Measurements from ENCODE around the gene FOXL2.

FOXL2 gene

DNA sequence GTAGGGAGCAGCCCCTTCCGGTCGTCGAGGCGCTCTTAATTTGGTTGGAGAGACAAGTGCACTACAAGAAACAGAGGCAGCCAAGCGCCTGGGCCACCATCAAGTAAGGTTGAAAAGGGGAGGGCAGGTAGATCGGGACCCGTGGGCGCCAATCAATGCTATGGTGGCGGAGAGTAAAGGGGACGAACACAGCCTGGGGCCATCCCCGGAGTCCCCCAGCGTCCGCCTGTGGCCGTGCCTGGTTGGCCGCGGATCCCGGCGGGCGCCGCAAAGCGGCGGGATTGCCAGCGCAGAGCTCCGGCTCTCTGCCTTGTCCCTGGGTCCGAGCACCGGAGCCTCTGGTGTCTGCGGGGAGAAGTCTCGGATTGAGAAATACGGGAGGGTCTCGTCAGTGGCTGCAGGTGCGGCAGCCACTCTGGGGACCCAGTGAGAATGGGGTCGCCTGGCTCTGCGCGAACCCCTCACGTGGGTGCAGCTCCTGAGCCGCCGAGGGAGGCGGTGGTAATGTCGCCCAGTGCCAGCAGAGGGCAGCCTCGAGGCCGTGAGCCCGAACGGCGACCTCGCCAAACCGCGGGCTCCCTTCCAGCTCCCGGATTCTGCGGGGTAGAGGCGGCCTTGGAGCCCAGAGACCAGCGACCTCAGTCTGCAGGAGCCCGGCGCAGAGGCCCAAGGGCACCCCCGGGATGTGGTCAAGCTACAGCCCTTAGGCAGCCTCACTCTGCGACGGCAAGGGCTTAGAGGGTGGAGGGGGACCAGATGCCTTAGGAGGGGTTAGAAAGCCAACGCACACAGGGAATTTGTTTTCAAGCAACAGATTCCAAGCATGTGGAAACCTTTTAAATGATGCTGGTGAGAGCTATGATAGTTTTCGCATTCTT is 10.8 kb downstream of the FOXL2 start:
- no peak for TF ChIP-seq ZFP3 (CRISPR knock-in tag; IDR thresholded peaks at IDR 0.05)
- no peak for TF ChIP-seq ESRRG (CRISPR knock-in tag; IDR thresholded peaks at IDR 0.05)
- peak; percentile 83 for ATAC-seq

DNA sequence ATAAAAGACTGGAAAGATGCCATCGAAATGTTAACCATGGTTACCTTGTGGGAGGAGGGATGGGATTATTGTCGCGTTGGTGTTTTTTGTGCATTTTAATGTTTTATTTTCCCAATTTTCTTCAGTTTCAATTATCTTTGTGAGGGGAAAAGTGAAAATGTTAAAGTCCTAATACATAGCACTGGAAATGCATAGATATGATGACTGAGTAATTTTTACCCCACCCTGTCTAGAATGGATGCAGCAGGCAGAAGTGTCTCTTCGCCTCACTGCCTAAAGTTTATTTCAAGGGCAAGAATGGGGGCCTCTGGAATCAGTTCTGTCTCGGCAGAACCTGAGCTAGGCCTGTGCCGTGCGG is 11.5 kb downstream of the FOXL2 start:
- ATAC-seq: no peak; the same call in 2 of the 3 replicates
- TF ChIP-seq RARB (CRISPR knock-in tag; IDR thresholded peaks at IDR 0.05): no peak
- TF ChIP-seq, protein P1, sequence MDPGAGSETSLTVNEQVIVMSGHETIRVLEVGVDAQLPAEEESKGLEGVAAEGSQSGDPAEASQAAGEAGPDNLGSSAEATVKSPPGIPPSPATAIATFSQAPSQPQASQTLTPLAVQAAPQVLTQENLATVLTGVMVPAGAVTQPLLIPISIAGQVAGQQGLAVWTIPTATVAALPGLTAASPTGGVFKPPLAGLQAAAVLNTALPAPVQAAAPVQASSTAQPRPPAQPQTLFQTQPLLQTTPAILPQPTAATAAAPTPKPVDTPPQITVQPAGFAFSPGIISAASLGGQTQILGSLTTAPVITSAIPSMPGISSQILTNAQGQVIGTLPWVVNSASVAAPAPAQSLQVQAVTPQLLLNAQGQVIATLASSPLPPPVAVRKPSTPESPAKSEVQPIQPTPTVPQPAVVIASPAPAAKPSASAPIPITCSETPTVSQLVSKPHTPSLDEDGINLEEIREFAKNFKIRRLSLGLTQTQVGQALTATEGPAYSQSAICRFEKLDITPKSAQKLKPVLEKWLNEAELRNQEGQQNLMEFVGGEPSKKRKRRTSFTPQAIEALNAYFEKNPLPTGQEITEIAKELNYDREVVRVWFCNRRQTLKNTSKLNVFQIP (CRISPR knock-in tag; IDR thresholded peaks at IDR 0.05; ENCODE audit: borderline replicate concordance, low read depth): no peak
- TF ChIP-seq GLIS3 (CRISPR knock-in tag; IDR thresholded peaks at IDR 0.05): no peak
- no peak for TF ChIP-seq ARNTL (CRISPR knock-in tag; IDR thresholded peaks at IDR 0.05; ENCODE audit: borderline replicate concordance, low read depth)
- TF ChIP-seq SNAI2 (CRISPR knock-in tag; IDR thresholded peaks at IDR 0.05): no peak
- no peak for TF ChIP-seq PPARA (CRISPR knock-in tag; IDR thresholded peaks at IDR 0.05; ENCODE audit: borderline replicate concordance)
- no peak for TF ChIP-seq ESRRG (CRISPR knock-in tag; IDR thresholded peaks at IDR 0.05)
- TF ChIP-seq TCF4 (CRISPR knock-in tag; IDR thresholded peaks at IDR 0.05; ENCODE audit: borderline replicate concordance): no peak

DNA sequence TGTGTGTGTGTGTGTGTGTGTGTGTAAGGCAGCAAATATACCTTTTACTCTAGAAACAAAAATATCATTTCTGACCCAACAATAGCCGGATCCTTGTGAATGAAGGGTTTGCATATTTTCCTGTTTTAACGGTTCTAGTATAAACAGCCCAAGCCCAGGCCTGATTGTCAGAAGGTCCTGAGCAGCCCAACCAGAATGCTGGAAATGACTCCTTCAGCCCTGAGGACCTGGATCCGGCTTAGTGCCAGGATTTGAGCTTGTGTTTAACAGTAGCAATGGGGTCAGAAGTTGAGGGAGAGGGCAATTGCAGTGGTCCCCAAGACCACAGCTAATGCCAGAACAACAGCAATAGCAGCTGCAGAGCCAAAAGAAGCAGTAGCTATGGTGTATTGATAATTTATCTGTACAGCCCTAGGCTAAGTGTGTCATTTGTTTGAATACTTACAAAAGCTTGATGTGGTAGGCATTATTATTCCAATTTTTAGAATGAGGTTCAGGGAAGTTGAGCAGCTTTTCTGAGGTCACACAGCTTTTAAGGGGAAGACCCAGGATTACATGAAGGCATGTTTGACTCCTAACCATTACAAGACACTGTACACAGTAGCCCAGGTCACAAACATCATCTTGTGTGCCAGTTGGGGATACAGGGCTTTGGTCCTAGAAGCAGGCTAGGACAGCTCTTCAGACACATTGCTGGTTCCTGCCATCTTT is 12.8 kb downstream of the FOXL2 start:
- no peak for ATAC-seq
- no peak for TF ChIP-seq OSR1 (CRISPR knock-in tag; IDR thresholded peaks at IDR 0.05)

DNA sequence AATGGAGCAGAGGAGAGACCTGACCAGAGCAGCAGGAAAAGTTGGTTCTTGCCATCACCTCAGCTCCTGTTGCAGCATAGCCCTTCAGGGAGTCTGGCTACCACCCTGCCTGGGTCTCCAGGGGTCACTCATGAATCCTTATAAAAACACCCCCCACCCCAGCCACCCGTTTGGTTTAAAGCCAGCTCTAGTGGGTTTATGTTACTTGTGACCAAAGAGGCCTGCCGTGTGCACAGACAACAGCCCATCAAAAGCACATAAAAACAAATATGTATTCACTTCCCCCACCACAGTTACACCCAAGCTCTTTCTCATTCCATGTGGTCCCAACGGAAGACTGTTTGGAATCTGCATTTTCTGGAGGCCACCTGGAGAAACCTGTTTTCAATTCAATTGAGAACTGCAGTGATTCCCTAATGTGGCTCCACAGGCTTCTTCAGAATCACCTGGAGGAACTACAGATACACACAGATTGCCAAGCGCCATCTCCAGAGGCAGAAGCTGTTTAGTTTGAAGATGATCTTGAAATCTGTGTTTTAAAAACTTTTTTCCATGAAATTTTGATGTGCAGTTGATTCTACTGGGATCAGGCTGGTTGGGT is 13.8 kb downstream of the FOXL2 start:
- no peak for ATAC-seq
- TF ChIP-seq SNAI2 (CRISPR knock-in tag; IDR thresholded peaks at IDR 0.05) (no peak), ZFP3 (CRISPR knock-in tag; IDR thresholded peaks at IDR 0.05) (no peak)
- TF ChIP-seq, protein P2, sequence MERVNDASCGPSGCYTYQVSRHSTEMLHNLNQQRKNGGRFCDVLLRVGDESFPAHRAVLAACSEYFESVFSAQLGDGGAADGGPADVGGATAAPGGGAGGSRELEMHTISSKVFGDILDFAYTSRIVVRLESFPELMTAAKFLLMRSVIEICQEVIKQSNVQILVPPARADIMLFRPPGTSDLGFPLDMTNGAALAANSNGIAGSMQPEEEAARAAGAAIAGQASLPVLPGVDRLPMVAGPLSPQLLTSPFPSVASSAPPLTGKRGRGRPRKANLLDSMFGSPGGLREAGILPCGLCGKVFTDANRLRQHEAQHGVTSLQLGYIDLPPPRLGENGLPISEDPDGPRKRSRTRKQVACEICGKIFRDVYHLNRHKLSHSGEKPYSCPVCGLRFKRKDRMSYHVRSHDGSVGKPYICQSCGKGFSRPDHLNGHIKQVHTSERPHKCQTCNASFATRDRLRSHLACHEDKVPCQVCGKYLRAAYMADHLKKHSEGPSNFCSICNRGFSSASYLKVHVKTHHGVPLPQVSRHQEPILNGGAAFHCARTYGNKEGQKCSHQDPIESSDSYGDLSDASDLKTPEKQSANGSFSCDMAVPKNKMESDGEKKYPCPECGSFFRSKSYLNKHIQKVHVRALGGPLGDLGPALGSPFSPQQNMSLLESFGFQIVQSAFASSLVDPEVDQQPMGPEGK (CRISPR knock-in tag; IDR thresholded peaks at IDR 0.05; ENCODE audit: borderline replicate concordance): no peak
- TF ChIP-seq, protein P3, sequence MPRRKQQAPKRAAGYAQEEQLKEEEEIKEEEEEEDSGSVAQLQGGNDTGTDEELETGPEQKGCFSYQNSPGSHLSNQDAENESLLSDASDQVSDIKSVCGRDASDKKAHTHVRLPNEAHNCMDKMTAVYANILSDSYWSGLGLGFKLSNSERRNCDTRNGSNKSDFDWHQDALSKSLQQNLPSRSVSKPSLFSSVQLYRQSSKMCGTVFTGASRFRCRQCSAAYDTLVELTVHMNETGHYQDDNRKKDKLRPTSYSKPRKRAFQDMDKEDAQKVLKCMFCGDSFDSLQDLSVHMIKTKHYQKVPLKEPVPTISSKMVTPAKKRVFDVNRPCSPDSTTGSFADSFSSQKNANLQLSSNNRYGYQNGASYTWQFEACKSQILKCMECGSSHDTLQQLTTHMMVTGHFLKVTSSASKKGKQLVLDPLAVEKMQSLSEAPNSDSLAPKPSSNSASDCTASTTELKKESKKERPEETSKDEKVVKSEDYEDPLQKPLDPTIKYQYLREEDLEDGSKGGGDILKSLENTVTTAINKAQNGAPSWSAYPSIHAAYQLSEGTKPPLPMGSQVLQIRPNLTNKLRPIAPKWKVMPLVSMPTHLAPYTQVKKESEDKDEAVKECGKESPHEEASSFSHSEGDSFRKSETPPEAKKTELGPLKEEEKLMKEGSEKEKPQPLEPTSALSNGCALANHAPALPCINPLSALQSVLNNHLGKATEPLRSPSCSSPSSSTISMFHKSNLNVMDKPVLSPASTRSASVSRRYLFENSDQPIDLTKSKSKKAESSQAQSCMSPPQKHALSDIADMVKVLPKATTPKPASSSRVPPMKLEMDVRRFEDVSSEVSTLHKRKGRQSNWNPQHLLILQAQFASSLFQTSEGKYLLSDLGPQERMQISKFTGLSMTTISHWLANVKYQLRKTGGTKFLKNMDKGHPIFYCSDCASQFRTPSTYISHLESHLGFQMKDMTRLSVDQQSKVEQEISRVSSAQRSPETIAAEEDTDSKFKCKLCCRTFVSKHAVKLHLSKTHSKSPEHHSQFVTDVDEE (CRISPR knock-in tag; IDR thresholded peaks at IDR 0.05): no peak

DNA sequence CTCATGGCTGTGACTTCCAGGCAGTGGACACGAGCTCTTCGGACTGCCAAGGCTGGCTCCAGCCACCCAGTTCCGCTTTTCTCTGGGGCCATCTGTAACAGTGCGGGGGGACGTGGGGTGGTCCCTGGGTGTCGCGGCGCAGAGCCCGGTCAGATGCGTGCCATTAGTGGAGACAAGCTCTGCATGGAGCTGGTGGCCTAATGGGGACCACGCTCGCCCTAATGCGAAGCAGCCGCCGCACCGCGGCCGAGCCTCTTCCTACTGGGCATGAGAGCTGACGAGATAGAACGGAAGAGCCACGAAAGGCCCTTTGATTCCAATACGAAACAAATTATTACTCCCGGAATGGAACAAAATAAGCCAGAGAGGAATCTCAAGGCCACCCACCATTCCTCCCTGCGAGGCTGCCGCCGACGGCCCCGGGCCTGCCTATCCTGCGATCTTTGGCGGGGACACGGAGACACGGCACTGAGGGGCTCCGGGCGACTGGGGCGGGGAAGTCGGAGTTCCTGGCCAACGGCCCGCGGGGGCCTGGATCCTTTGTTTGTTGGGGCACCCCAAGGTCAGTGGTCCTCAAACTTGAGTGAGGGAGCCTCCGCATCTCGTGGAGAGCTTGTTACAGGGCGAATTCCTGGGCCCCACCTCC is 18.1 kb downstream of the FOXL2 start:
- TF ChIP-seq ARNTL (CRISPR knock-in tag; IDR thresholded peaks at IDR 0.05; ENCODE audit: borderline replicate concordance, low read depth): no peak

DNA sequence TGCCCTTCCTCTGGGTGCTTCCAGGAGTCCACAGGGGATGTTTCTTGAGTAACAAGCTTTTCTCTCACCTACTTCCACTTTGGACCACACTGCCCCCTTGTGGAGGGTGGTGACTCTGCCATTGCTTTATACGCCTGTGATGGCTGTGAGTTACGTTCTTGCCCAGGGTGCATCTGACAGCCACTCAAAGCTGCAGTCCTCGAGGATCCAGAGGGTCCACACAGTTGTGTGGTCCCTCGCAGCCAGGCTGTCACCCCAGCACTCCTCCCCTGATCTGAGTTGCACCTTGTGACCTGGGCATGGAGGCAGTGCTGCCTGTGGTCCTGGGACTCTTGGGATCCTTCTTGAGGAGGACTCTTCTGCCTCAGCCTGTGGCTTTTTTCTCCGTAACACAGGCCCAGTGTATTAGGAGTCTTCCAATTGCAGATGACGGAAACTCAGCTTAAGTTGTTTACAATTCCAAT is 23.4 kb downstream of the FOXL2 start:
- ATAC-seq: peak; percentile 82
- TF ChIP-seq, protein P2 (CRISPR knock-in tag; IDR thresholded peaks at IDR 0.05; ENCODE audit: borderline replicate concordance): no peak
- TF ChIP-seq ZNF70 (CRISPR knock-in tag; IDR thresholded peaks at IDR 0.05) (no peak), BACH2 (CRISPR knock-in tag; IDR thresholded peaks at IDR 0.05; ENCODE audit: borderline replicate concordance) (no peak), CSDC2 (CRISPR knock-in tag; IDR thresholded peaks at IDR 0.05) (no peak), GLIS3 (CRISPR knock-in tag; IDR thresholded peaks at IDR 0.05) (no peak)
- TF ChIP-seq, protein P3 (CRISPR knock-in tag; IDR thresholded peaks at IDR 0.05): no peak
- TF ChIP-seq, protein P4, sequence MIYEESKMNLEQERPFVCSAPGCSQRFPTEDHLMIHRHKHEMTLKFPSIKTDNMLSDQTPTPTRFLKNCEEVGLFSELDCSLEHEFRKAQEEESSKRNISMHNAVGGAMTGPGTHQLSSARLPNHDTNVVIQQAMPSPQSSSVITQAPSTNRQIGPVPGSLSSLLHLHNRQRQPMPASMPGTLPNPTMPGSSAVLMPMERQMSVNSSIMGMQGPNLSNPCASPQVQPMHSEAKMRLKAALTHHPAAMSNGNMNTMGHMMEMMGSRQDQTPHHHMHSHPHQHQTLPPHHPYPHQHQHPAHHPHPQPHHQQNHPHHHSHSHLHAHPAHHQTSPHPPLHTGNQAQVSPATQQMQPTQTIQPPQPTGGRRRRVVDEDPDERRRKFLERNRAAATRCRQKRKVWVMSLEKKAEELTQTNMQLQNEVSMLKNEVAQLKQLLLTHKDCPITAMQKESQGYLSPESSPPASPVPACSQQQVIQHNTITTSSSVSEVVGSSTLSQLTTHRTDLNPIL (CRISPR knock-in tag; IDR thresholded peaks at IDR 0.05; ENCODE audit: low read depth): no peak

More for the DNA sequence above, 18.1 kb downstream of the FOXL2 start:
- no peak for ATAC-seq
